ENCODE results near the gene CDKN1A.
A peak's percentile ranks its signal among the peaks of the same experiment; 100 is the strongest.
"Not testable (repeated sequence)": the region's sequence is repeated elsewhere in the genome, so short reads cannot be mapped to it uniquely, and the experiment has no call there.

CDKN1A gene

GRCh38 chr6:36720251-36721141 lies 42.0 kb downstream of the CDKN1A start:
- Histone ChIP-seq H3K4me1 (ENCODE audit: control insufficient read depth in 1 of 2, insufficient read depth in 1 of 2, low read depth in 1 of 2, low read length in 1 of 2) (no peaks in the 10 kb centered on the region), H3K27ac (no peak overlapping the region), H3K36me3 (peaks cover 92% of the 10 kb centered on the region), H3K4me3 (ENCODE audit: low read depth in 1 of 2, low read length in 1 of 2) (no peak overlapping the region), H3K9me3 (no peaks in the 10 kb centered on the region), H3K27me3 (no peaks in the 10 kb centered on the region)
- no peak for TF ChIP-seq CTCF (IDR thresholded peaks at IDR 0.05)

GRCh38 chr6:36721369-36722140 lies 43.0 kb downstream of the CDKN1A start:
- H3K4me1 ChIP-seq (ENCODE audit: control insufficient read depth in 1 of 2, insufficient read depth in 1 of 2, low read depth in 1 of 2, low read length in 1 of 2) = no peaks in the 10 kb centered on the region
- H3K27ac ChIP-seq = peak overlapping the region; percentile 25
- peaks cover 89% of the 10 kb centered on the region for H3K36me3 ChIP-seq
- H3K27me3 ChIP-seq = no peaks in the 10 kb centered on the region
- TF ChIP-seq CTCF (IDR thresholded peaks at IDR 0.05) = no peak
- no peaks in the 10 kb centered on the region for H3K9me3 ChIP-seq
- H3K4me3 ChIP-seq (ENCODE audit: low read depth in 1 of 2, low read length in 1 of 2) = no peak overlapping the region

- TF ChIP-seq CTCF (IDR thresholded peaks at IDR 0.05) = no peak
- Histone ChIP-seq H3K4me1 (ENCODE audit: control insufficient read depth in 1 of 2, insufficient read depth in 1 of 2, low read depth in 1 of 2, low read length in 1 of 2) (peaks cover 4 to 5% of the 10 kb centered on the region in 2 experiments), H3K27ac (no peak overlapping the region), H3K36me3 (peaks cover 81% of the 10 kb centered on the region), H3K4me3 (ENCODE audit: low read depth in 1 of 2, low read length in 1 of 2) (no peak overlapping the region), H3K9me3 (no peaks in the 10 kb centered on the region), H3K27me3 (no peaks in the 10 kb centered on the region)
Observed at GRCh38 chr6:36722365-36722764, 43.9 kb downstream of the CDKN1A start.

- Histone ChIP-seq H3K4me3 (ENCODE audit: low read depth in 1 of 2, low read length in 1 of 2) (no peak overlapping the region), H3K9me3 (no peaks in the 10 kb centered on the region), H3K27ac (no peak overlapping the region), H3K27me3 (no peaks in the 10 kb centered on the region), H3K36me3 (peaks cover 75% of the 10 kb centered on the region), H3K4me1 (ENCODE audit: control insufficient read depth in 1 of 2, insufficient read depth in 1 of 2, low read depth in 1 of 2, low read length in 1 of 2) (peaks cover 10% of the 10 kb centered on the region in 2 experiments)
- TF ChIP-seq CTCF (IDR thresholded peaks at IDR 0.05) = no peak
Observed at GRCh38 chr6:36722879-36723278, 44.4 kb downstream of the CDKN1A start.

GRCh38 chr6:36723992-36724391 lies 45.5 kb downstream of the CDKN1A start:
- not testable (repeated sequence) for H3K27ac ChIP-seq; H3K9me3 ChIP-seq; H3K27me3 ChIP-seq; H3K4me3 ChIP-seq (ENCODE audit: low read depth in 1 of 2, low read length in 1 of 2)
- Histone ChIP-seq H3K36me3 (peaks cover 72% of the 10 kb centered on the region), H3K4me1 (ENCODE audit: control insufficient read depth in 1 of 2, insufficient read depth in 1 of 2, low read depth in 1 of 2, low read length in 1 of 2) (peaks cover 12 to 16% of the 10 kb centered on the region in 2 experiments)
